Measurements from ENCODE around the gene RANGAP1. TPM values are rescaled to one million over a fixed set of nuclear protein-coding genes. Genes with fewer than 3 reads are reported as not detected.

The RANGAP1 gene
- total and polyA plus RNA-seq, 9 donors, result 17.2 to 37.9 (median 32.1) TPM

DNA sequence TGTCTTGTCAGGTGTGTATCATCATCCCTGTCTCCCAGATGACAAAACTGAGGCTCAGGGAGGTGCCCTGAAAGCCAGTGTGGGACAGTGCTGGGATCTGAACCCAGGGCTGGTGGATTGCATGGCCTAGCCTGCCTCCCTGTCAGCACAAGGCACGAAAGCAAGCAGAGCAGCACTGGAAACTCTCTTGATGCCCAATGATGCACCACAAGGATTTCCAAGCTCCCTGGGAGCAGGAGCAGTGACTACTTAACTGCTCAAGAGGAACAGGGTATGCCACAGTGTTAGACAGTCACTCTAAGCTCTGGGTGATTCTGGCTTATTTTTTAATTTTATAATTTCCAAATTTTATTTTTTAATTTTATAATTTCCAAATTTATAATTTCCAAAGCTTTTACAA lies 24.3 kb upstream of the RANGAP1 start:
- no peak for DNase-seq

DNA sequence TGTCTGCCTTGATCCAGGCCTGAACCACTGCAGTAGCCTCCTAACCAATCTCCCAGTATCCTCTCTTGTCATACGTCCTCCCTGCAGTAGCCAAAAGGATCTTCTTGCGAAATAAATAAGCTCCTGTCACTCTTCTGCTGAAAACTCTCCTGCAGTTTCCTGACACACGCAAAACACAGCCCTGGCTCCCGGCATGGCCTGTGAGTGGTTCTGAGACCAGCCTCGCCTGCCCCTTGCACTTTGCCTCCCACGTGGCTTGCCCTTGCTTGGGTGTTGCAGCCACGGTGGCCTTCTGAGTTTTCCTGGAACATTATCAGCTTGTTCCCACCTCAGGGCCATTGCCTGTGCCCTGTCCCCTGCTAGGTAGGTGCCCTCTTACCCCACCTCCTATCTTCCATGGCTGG lies 22.6 kb upstream of the RANGAP1 start:
- intact Hi-C loops (cut with DNase I), result no loop called here
- DNase-seq, result no peak
- TF ChIP-seq POLR2A (IDR thresholded peaks at IDR 0.05) (no peak), EP300 (IDR thresholded peaks at IDR 0.05) (no peak)
- TF ChIP-seq, protein P1, sequence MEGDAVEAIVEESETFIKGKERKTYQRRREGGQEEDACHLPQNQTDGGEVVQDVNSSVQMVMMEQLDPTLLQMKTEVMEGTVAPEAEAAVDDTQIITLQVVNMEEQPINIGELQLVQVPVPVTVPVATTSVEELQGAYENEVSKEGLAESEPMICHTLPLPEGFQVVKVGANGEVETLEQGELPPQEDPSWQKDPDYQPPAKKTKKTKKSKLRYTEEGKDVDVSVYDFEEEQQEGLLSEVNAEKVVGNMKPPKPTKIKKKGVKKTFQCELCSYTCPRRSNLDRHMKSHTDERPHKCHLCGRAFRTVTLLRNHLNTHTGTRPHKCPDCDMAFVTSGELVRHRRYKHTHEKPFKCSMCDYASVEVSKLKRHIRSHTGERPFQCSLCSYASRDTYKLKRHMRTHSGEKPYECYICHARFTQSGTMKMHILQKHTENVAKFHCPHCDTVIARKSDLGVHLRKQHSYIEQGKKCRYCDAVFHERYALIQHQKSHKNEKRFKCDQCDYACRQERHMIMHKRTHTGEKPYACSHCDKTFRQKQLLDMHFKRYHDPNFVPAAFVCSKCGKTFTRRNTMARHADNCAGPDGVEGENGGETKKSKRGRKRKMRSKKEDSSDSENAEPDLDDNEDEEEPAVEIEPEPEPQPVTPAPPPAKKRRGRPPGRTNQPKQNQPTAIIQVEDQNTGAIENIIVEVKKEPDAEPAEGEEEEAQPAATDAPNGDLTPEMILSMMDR (IDR thresholded peaks at IDR 0.05), result no peak
- Histone ChIP-seq H3K27ac (no peak overlapping the region), H3K4me3 (no peak overlapping the region), H3K9me3 (no peaks in the 10 kb centered on the region), H3K27me3 (no peaks in the 10 kb centered on the region), H3K36me3 (no peaks in the 10 kb centered on the region), H3K4me1 (ENCODE audit: insufficient read depth) (peaks cover 11% of the 10 kb centered on the region)
- 60 to 70% (median 68%) methylated on average over 7 of the region's 7 CpGs for WGBS, 3 donors

More for the DNA sequence above, 24.3 kb upstream of the RANGAP1 start:
- H3K4me3 ChIP-seq, result no peak overlapping the region
- H3K27ac ChIP-seq, result no peak overlapping the region
- TF ChIP-seq EP300 (IDR thresholded peaks at IDR 0.05), result no peak
- TF ChIP-seq, protein P1 (IDR thresholded peaks at IDR 0.05), result no peak
- TF ChIP-seq POLR2A (IDR thresholded peaks at IDR 0.05), result no peak
- H3K36me3 ChIP-seq, result no peaks in the 10 kb centered on the region
- H3K27me3 ChIP-seq, result no peaks in the 10 kb centered on the region
- no peaks in the 10 kb centered on the region for H3K9me3 ChIP-seq
- peaks cover 8% of the 10 kb centered on the region for H3K4me1 ChIP-seq (ENCODE audit: insufficient read depth)
- 51 to 62% (median 54%) methylated on average over 1 of the region's 1 CpG for WGBS, 3 donors
- intact Hi-C loops (cut with DNase I), result no loop called here

DNA sequence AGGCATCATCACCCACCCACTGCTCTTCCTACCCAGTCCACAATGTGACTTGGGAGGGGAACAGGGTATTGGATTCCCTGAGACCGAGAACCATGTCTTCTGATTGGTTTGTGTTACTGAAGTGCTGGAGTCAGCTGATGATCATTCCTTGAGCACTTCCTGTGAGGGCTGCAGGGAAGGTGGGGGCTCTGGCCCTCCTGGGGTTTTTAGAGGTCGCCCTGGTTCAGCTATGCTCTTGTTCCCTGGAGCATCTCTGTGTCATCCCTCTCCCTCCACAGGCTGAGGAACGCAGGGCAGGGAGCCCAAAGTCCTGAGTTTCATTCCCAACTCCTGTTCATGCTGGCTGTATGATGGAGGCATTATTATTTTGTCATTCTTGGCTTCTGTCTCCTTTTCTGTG lies 22.1 kb upstream of the RANGAP1 start:
- H3K27ac ChIP-seq, result no peak overlapping the region
- TF ChIP-seq, protein P1 (IDR thresholded peaks at IDR 0.05), result no peak
- TF ChIP-seq EP300 (IDR thresholded peaks at IDR 0.05), result no peak
- no peak for TF ChIP-seq POLR2A (IDR thresholded peaks at IDR 0.05)
- H3K27me3 ChIP-seq, result no peaks in the 10 kb centered on the region
- peaks cover 11% of the 10 kb centered on the region for H3K4me1 ChIP-seq (ENCODE audit: insufficient read depth)
- H3K9me3 ChIP-seq, result no peaks in the 10 kb centered on the region
- no peak overlapping the region for H3K4me3 ChIP-seq
- H3K36me3 ChIP-seq, result no peaks in the 10 kb centered on the region
- intact Hi-C loops (cut with DNase I), result no loop called here
- DNase-seq, result no peak
- WGBS, 3 donors, result 48 to 54% (median 51%) methylated on average over 3 of the region's 3 CpGs

DNA sequence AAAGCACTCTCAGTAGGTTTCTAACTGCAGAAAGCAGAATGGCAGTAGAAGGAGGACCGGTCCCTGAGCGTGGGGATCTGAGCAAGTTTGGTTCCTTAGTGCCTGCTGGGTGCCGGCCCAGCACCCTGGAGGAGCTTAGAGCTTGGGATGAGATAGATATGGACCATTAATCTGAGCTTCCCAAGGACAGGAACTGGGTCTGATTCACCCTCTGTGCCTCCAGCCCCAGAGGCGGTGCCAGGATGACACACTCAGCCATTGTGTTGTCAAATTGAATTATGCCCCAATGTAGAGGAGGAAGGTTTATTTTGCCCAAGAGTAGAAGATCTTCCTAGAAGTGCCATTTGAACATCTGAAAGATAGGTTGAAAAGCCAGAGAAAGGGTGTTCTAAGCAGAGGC lies 19.7 kb upstream of the RANGAP1 start:
- WGBS, 3 donors, result 73 to 79% (median 75%) methylated on average over 4 of the region's 4 CpGs
- TF ChIP-seq, protein P1 (IDR thresholded peaks at IDR 0.05), result no peak
- TF ChIP-seq POLR2A (IDR thresholded peaks at IDR 0.05) (no peak), EP300 (IDR thresholded peaks at IDR 0.05) (no peak)
- no peaks in the 10 kb centered on the region for H3K27me3 ChIP-seq
- no peak overlapping the region for H3K27ac ChIP-seq
- intact Hi-C loops (cut with DNase I), result no loop called here
- no peaks in the 10 kb centered on the region for H3K36me3 ChIP-seq
- DNase-seq, result no peak
- no peaks in the 10 kb centered on the region for H3K9me3 ChIP-seq
- peaks cover 11% of the 10 kb centered on the region for H3K4me1 ChIP-seq (ENCODE audit: insufficient read depth)
- no peak overlapping the region for H3K4me3 ChIP-seq
